ENCODE results near the gene RAD9A. TPM values are rescaled to one million over a fixed set of nuclear protein-coding genes. Genes with fewer than 3 reads are reported as not detected.
A peak's percentile ranks its signal among the peaks of the same experiment; 100 is the strongest.
"Not testable (repeated sequence)": the region's sequence is repeated elsewhere in the genome, so short reads cannot be mapped to it uniquely, and the experiment has no call there.

The RAD9A gene
- total RNA-seq, 1 experiment from 2014 or later = 43.0 TPM

DNA sequence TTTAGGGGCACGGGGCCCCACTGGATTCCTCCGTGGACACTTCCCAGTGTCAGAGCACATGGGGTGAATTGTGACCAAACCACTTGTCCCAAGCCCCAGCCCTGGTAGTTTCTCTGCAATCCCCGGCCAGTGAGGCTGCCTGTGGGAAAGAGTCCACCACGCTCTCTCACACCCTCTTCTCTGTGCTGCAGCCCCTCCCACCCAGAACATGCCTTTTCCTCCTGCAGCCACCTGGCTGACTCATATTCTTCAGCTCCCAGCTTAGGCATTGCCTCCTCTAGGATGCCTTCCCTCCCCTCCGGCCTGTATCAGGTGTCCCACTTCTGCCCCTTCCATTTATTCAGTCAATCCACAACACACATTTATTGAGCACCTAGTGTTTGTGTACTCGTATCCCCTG, 31.1 kb downstream of the RAD9A start:
- no peaks in the 10 kb centered on the region for H3K9me3 ChIP-seq (ENCODE audit: low read depth, low read length, poor library complexity, severe bottlenecking)
- H3K27ac ChIP-seq (ENCODE audit: low read depth, low read length, poor library complexity, severe bottlenecking) = no peak overlapping the region
- CTCF ChIA-PET = interaction anchor here (0.6 kb wide), 1 partner anchor 8 kb away, joined by 5 read pairs; no protein-coding TSS in a partner anchor
- POLR2A ChIA-PET (ENCODE audit: low non-redundant PET) = no interaction called here
- intact Hi-C loops (cut with micrococcal nuclease; ENCODE audit: unreplicated experiment) = no loop called here
- BruUV-seq (replicated peaks) = no TSS peak
- no peak for TF ChIP-seq EZH2 (IDR thresholded peaks at IDR 0.05; ENCODE audit: borderline replicate concordance, low read depth, low read length, poor library complexity, severe bottlenecking)
- TF ChIP-seq, protein P1, sequence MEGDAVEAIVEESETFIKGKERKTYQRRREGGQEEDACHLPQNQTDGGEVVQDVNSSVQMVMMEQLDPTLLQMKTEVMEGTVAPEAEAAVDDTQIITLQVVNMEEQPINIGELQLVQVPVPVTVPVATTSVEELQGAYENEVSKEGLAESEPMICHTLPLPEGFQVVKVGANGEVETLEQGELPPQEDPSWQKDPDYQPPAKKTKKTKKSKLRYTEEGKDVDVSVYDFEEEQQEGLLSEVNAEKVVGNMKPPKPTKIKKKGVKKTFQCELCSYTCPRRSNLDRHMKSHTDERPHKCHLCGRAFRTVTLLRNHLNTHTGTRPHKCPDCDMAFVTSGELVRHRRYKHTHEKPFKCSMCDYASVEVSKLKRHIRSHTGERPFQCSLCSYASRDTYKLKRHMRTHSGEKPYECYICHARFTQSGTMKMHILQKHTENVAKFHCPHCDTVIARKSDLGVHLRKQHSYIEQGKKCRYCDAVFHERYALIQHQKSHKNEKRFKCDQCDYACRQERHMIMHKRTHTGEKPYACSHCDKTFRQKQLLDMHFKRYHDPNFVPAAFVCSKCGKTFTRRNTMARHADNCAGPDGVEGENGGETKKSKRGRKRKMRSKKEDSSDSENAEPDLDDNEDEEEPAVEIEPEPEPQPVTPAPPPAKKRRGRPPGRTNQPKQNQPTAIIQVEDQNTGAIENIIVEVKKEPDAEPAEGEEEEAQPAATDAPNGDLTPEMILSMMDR (conservative IDR thresholded peaks at IDR 0.05; ENCODE audit: low read depth, low read length) = no peak
- H3K4me1 ChIP-seq (ENCODE audit: insufficient read depth, low read length, poor library complexity, severe bottlenecking) = peaks cover 14% of the 10 kb centered on the region
- no peaks in the 10 kb centered on the region for H3K36me3 ChIP-seq (ENCODE audit: insufficient read depth, low read length, poor library complexity, severe bottlenecking)
- DNase-seq (ENCODE audit: low spot score) = no peak
- H3K4me3 ChIP-seq (ENCODE audit: low read depth, low read length, poor library complexity, severe bottlenecking) = no peak overlapping the region
- no peaks in the 10 kb centered on the region for H3K27me3 ChIP-seq (replicated peaks; ENCODE audit: insufficient read depth, low read depth, low read length, poor library complexity)

DNA sequence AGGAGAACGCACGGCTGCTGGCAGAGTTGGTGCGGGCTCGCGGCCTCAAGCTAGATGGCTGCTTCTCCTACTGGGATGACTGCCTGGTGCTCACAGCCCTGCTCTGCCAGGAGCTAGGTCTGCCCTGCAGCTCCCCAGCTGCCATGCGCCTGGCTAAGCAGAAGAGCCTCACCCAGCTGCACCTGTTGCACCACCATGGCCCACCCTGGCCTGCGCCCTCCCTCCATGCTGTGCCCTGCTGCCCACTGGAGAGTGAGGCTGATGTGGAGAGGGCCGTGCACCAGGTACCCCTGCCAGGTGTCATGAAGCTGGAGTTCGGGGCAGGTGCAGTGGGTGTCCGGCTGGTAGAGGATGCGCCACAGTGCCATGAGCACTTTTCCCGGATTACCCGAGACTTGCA, 31.7 kb downstream of the RAD9A start:
- Histone ChIP-seq H3K9me3 (ENCODE audit: low read depth, low read length, poor library complexity, severe bottlenecking) (no peaks in the 10 kb centered on the region), H3K27me3 (replicated peaks; ENCODE audit: insufficient read depth, low read depth, low read length, poor library complexity) (no peaks in the 10 kb centered on the region), H3K4me3 (ENCODE audit: low read depth, low read length, poor library complexity, severe bottlenecking) (no peak overlapping the region), H3K4me1 (ENCODE audit: insufficient read depth, low read length, poor library complexity, severe bottlenecking) (peaks cover 14% of the 10 kb centered on the region), H3K27ac (ENCODE audit: low read depth, low read length, poor library complexity, severe bottlenecking) (no peak overlapping the region), H3K36me3 (ENCODE audit: insufficient read depth, low read length, poor library complexity, severe bottlenecking) (no peaks in the 10 kb centered on the region)
- no peak for TF ChIP-seq EZH2 (IDR thresholded peaks at IDR 0.05; ENCODE audit: borderline replicate concordance, low read depth, low read length, poor library complexity, severe bottlenecking)
- TF ChIP-seq, protein P1 (conservative IDR thresholded peaks at IDR 0.05; ENCODE audit: low read depth, low read length) = no peak
- no peak for DNase-seq (ENCODE audit: low spot score)
- BruUV-seq (replicated peaks) = no TSS peak
- ChIA-PET POLR2A (ENCODE audit: low non-redundant PET) (no interaction called here), CTCF (no interaction called here)
- intact Hi-C loops (cut with micrococcal nuclease; ENCODE audit: unreplicated experiment) = no loop called here

DNA sequence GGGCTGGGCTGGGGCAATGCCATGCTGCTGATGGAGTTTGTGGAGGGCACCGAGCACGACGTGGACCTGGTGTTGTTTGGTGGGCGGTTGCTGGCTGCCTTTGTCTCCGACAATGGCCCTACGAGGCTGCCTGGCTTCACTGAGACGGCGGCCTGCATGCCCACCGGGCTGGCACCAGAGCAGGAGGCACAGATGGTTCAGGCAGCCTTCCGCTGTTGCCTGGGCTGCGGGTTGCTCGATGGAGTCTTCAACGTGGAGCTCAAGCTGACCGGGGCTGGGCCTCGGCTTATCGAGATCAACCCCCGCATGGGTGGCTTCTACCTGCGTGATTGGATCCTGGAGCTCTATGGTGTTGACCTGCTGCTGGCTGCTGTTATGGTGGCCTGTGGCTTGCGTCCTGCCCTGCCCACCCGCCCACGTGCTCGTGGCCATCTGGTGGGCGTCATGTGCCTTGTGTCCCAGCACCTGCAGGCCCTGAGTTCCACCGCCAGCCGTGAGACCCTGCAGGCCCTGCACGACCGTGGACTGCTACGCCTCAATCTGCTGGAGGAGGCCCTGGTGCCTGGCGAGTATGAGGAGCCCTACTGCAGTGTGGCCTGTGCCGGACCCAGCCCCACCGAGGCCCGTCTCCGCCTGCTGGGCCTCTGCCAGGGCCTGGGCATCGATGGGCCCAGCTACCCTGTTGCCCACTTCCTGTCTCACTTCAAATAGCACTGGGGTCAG, 32.3 kb downstream of the RAD9A start:
- no peak for DNase-seq (ENCODE audit: low spot score)
- Histone ChIP-seq H3K9me3 (ENCODE audit: low read depth, low read length, poor library complexity, severe bottlenecking) (no peaks in the 10 kb centered on the region), H3K27ac (ENCODE audit: low read depth, low read length, poor library complexity, severe bottlenecking) (no peak overlapping the region), H3K36me3 (ENCODE audit: insufficient read depth, low read length, poor library complexity, severe bottlenecking) (no peaks in the 10 kb centered on the region), H3K27me3 (replicated peaks; ENCODE audit: insufficient read depth, low read depth, low read length, poor library complexity) (no peaks in the 10 kb centered on the region), H3K4me3 (ENCODE audit: low read depth, low read length, poor library complexity, severe bottlenecking) (no peak overlapping the region), H3K4me1 (ENCODE audit: insufficient read depth, low read length, poor library complexity, severe bottlenecking) (peaks cover 12% of the 10 kb centered on the region)
- BruUV-seq (replicated peaks) = no TSS peak
- ChIA-PET CTCF (no interaction called here), POLR2A (ENCODE audit: low non-redundant PET) (no interaction called here)
- intact Hi-C loops (cut with micrococcal nuclease; ENCODE audit: unreplicated experiment) = no loop called here
- TF ChIP-seq EZH2 (IDR thresholded peaks at IDR 0.05; ENCODE audit: borderline replicate concordance, low read depth, low read length, poor library complexity, severe bottlenecking) = no peak
- TF ChIP-seq, protein P1 (conservative IDR thresholded peaks at IDR 0.05; ENCODE audit: low read depth, low read length) = no peak

DNA sequence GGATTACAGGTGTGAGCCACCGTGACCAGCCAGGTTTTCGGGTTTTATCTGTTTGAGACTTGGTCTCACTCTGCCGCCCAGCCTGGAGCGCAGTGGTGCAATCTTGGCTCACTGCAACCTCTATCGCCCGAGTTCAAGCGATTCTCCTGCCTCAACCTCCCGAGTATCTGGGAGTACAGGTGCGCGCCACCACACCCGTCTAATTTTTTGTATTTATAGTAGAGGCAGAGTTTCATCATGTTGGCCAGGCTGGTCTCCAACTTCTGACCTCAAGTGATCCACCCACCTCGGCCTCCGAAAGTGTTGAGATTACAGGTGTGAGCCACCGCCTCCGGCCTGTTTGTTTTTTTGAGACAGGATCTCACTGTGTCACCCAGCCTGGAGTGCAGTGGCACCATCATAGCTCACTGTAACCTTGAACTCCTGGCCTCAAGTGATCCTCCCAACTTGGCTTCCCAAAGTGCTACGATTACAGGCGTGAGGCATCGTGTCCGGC, 35.6 kb downstream of the RAD9A start:
- H3K27me3 ChIP-seq (replicated peaks; ENCODE audit: insufficient read depth, low read depth, low read length, poor library complexity); POLR2A ChIA-PET (ENCODE audit: low non-redundant PET); H3K36me3 ChIP-seq (ENCODE audit: insufficient read depth, low read length, poor library complexity, severe bottlenecking); CTCF ChIA-PET; H3K9me3 ChIP-seq (ENCODE audit: low read depth, low read length, poor library complexity, severe bottlenecking); BruUV-seq (replicated peaks); intact Hi-C loops (cut with micrococcal nuclease; ENCODE audit: unreplicated experiment); DNase-seq (ENCODE audit: low spot score): not testable (repeated sequence)
- Histone ChIP-seq H3K27ac (ENCODE audit: low read depth, low read length, poor library complexity, severe bottlenecking) (peak overlapping the region; percentile 78), H3K4me3 (ENCODE audit: low read depth, low read length, poor library complexity, severe bottlenecking) (peak overlapping the region; percentile 74), H3K4me1 (ENCODE audit: insufficient read depth, low read length, poor library complexity, severe bottlenecking) (peaks cover 11% of the 10 kb centered on the region)
